Measurements from ENCODE around the gene SLC26A11.
"Not testable (repeated sequence)": the region's sequence is repeated elsewhere in the genome, so short reads cannot be mapped to it uniquely, and the experiment has no call there.

Gene SLC26A11

GRCh38 chr17:80267391-80267790 is 47.2 kb downstream of the SLC26A11 start:
- H3K4me1 Mint-ChIP-seq (ENCODE audit: low read depth in 2 of 2) = peaks cover 30 to 42% of the 10 kb centered on the region in 2 donors
- H3K4me3 Mint-ChIP-seq = peak overlapping the region in 1 of 2 donors; percentile 98
- no peak for DNase-seq
- H3K27me3 Mint-ChIP-seq = no peaks in the 10 kb centered on the region
- peak overlapping the region in 1 of 2 donors; percentile 80 for H3K27ac Mint-ChIP-seq
- H3K36me3 Mint-ChIP-seq (ENCODE audit: insufficient read depth) = peaks cover 35% of the 10 kb centered on the region
- no peaks in the 10 kb centered on the region for H3K9me3 Mint-ChIP-seq
- no peak for ATAC-seq (replicated peaks)

- H3K4me1 Mint-ChIP-seq (ENCODE audit: low read depth in 2 of 2) = peaks cover 30 to 36% of the 10 kb centered on the region in 2 donors
- no peak for ATAC-seq (replicated peaks)
These were observed 48.2 kb downstream of the SLC26A11 start for GRCh38 chr17:80268427-80268826.

GRCh38 chr17:80269405-80269807 is 49.2 kb downstream of the SLC26A11 start:
- no peak for ATAC-seq (replicated peaks)
- Mint-ChIP-seq H3K36me3 (ENCODE audit: insufficient read depth) (peaks cover 50% of the 10 kb centered on the region), H3K27ac (no peak overlapping the region), H3K27me3 (no peaks in the 10 kb centered on the region), H3K4me3 (no peak overlapping the region), H3K4me1 (ENCODE audit: low read depth in 2 of 2) (peaks cover 35 to 40% of the 10 kb centered on the region in 2 donors), H3K9me3 (no peaks in the 10 kb centered on the region)
- no peak for DNase-seq

More at GRCh38 chr17:80268427-80268826, 48.2 kb downstream of the SLC26A11 start:
- Mint-ChIP-seq H3K4me3 (no peak overlapping the region), H3K36me3 (ENCODE audit: insufficient read depth) (peaks cover 44% of the 10 kb centered on the region), H3K27ac (no peak overlapping the region), H3K27me3 (no peaks in the 10 kb centered on the region), H3K9me3 (no peaks in the 10 kb centered on the region)
- DNase-seq = no peak

- ATAC-seq (replicated peaks) = no peak
- Mint-ChIP-seq H3K4me1 (ENCODE audit: low read depth in 2 of 2) (peaks cover 33 to 37% of the 10 kb centered on the region in 2 donors), H3K36me3 (ENCODE audit: insufficient read depth) (peaks cover 49% of the 10 kb centered on the region), H3K27ac (no peak overlapping the region), H3K9me3 (no peaks in the 10 kb centered on the region), H3K27me3 (no peaks in the 10 kb centered on the region), H3K4me3 (no peak overlapping the region)
- DNase-seq = no peak
These were observed 49.9 kb downstream of the SLC26A11 start for GRCh38 chr17:80270104-80270503.

- peak overlapping the region; percentile 56 to 79 for H3K4me3 Mint-ChIP-seq
- H3K9me3 Mint-ChIP-seq = no peaks in the 10 kb centered on the region
- ATAC-seq (replicated peaks) = peak; percentile 59
- peaks cover 29 to 32% of the 10 kb centered on the region in 2 donors for H3K4me1 Mint-ChIP-seq (ENCODE audit: low read depth in 2 of 2)
- no peaks in the 10 kb centered on the region for H3K27me3 Mint-ChIP-seq
- peak in 1 of 3 experiments; percentile 22 for DNase-seq
- peaks cover 50% of the 10 kb centered on the region for H3K36me3 Mint-ChIP-seq (ENCODE audit: insufficient read depth)
- H3K27ac Mint-ChIP-seq = peak overlapping the region in 1 of 2 donors; percentile 88
These were observed 50.6 kb downstream of the SLC26A11 start for GRCh38 chr17:80270836-80271235.

- no peak for ATAC-seq (replicated peaks)
- Mint-ChIP-seq H3K27me3 (no peaks in the 10 kb centered on the region), H3K4me3 (peak overlapping the region; percentile 18 to 77), H3K4me1 (ENCODE audit: low read depth in 2 of 2) (peaks cover 32 to 33% of the 10 kb centered on the region in 2 donors), H3K27ac (peak overlapping the region in 1 of 2 donors; percentile 83), H3K9me3 (no peaks in the 10 kb centered on the region), H3K36me3 (ENCODE audit: insufficient read depth) (peaks cover 60% of the 10 kb centered on the region)
- no peak for DNase-seq
These were observed 52.1 kb downstream of the SLC26A11 start for GRCh38 chr17:80272366-80272765.

GRCh38 chr17:80274331-80274730 is 54.1 kb downstream of the SLC26A11 start:
- H3K4me1 Mint-ChIP-seq (ENCODE audit: low read depth in 2 of 2) = peaks cover 39 to 48% of the 10 kb centered on the region in 2 donors
- H3K27me3 Mint-ChIP-seq = no peaks in the 10 kb centered on the region
- H3K36me3 Mint-ChIP-seq (ENCODE audit: insufficient read depth) = peaks cover 77% of the 10 kb centered on the region

GRCh38 chr17:80274871-80275449 is 54.7 kb downstream of the SLC26A11 start:
- H3K27ac Mint-ChIP-seq = peak overlapping the region in 1 of 2 donors; percentile 95
- no peak for DNase-seq
- H3K4me1 Mint-ChIP-seq (ENCODE audit: low read depth in 2 of 2) = peaks cover 43 to 54% of the 10 kb centered on the region in 2 donors
- no peak for ATAC-seq (replicated peaks)
- no peak overlapping the region for H3K4me3 Mint-ChIP-seq
- H3K27me3 Mint-ChIP-seq = no peaks in the 10 kb centered on the region
- H3K9me3 Mint-ChIP-seq = no peaks in the 10 kb centered on the region
- peaks cover 83% of the 10 kb centered on the region for H3K36me3 Mint-ChIP-seq (ENCODE audit: insufficient read depth)

More at GRCh38 chr17:80274331-80274730, 54.1 kb downstream of the SLC26A11 start:
- DNase-seq (peak in 2 of 3 experiments; percentile 31 to 34), ATAC-seq (replicated peaks) (peak; percentile 75)
- Mint-ChIP-seq H3K27ac (peak overlapping the region; percentile 83 to 95), H3K4me3 (peak overlapping the region; percentile 77 to 80), H3K9me3 (no peaks in the 10 kb centered on the region)

GRCh38 chr17:80275857-80276256 is 55.6 kb downstream of the SLC26A11 start:
- Mint-ChIP-seq H3K4me1 (ENCODE audit: low read depth in 2 of 2) (peaks cover 43 to 49% of the 10 kb centered on the region in 2 donors), H3K36me3 (ENCODE audit: insufficient read depth) (peaks cover 88% of the 10 kb centered on the region), H3K27ac (peak overlapping the region in 1 of 2 donors; percentile 95)
- not testable (repeated sequence) for H3K27me3 Mint-ChIP-seq; H3K4me3 Mint-ChIP-seq; H3K9me3 Mint-ChIP-seq; ATAC-seq (replicated peaks); DNase-seq

GRCh38 chr17:80277751-80278671 is 57.8 kb downstream of the SLC26A11 start:
- ATAC-seq (replicated peaks) = no peak

GRCh38 chr17:80279895-80280294 is 59.7 kb downstream of the SLC26A11 start:
- H3K36me3 Mint-ChIP-seq (ENCODE audit: insufficient read depth) = peaks cover 85% of the 10 kb centered on the region
- H3K27me3 Mint-ChIP-seq = no peaks in the 10 kb centered on the region
- peaks cover 31 to 42% of the 10 kb centered on the region in 2 donors for H3K4me1 Mint-ChIP-seq (ENCODE audit: low read depth in 2 of 2)
- DNase-seq (no peak), ATAC-seq (replicated peaks) (no peak)
- no peak overlapping the region for H3K4me3 Mint-ChIP-seq
- peak overlapping the region in 1 of 2 donors; percentile 86 for H3K27ac Mint-ChIP-seq
- H3K9me3 Mint-ChIP-seq = no peaks in the 10 kb centered on the region

More at GRCh38 chr17:80277751-80278671, 57.8 kb downstream of the SLC26A11 start:
- Mint-ChIP-seq H3K36me3 (ENCODE audit: insufficient read depth) (peaks cover 91% of the 10 kb centered on the region), H3K27ac (peak overlapping the region; percentile 45 to 86), H3K4me1 (ENCODE audit: low read depth in 2 of 2) (peaks cover 38 to 44% of the 10 kb centered on the region in 2 donors), H3K4me3 (peak overlapping the region in 1 of 2 donors; percentile 17), H3K27me3 (no peaks in the 10 kb centered on the region), H3K9me3 (no peaks in the 10 kb centered on the region)
- DNase-seq = no peak

- Mint-ChIP-seq H3K36me3 (ENCODE audit: insufficient read depth) (peaks cover 71% of the 10 kb centered on the region), H3K4me1 (ENCODE audit: low read depth in 2 of 2) (peaks cover 24 to 42% of the 10 kb centered on the region in 2 donors), H3K27me3 (no peaks in the 10 kb centered on the region), H3K27ac (peak overlapping the region; percentile 56 to 86), H3K4me3 (no peak overlapping the region), H3K9me3 (no peaks in the 10 kb centered on the region)
- no peak for DNase-seq
- ATAC-seq (replicated peaks) = no peak
These were observed 61.3 kb downstream of the SLC26A11 start for GRCh38 chr17:80281516-80281915.

GRCh38 chr17:80283116-80283852 is 63.1 kb downstream of the SLC26A11 start:
- H3K27me3 Mint-ChIP-seq = no peaks in the 10 kb centered on the region
- peaks cover 65% of the 10 kb centered on the region for H3K36me3 Mint-ChIP-seq (ENCODE audit: insufficient read depth)
- no peak overlapping the region for H3K4me3 Mint-ChIP-seq
- H3K27ac Mint-ChIP-seq = peak overlapping the region in 1 of 2 donors; percentile 71
- ATAC-seq (replicated peaks) = no peak
- no peak for DNase-seq
- no peaks in the 10 kb centered on the region for H3K9me3 Mint-ChIP-seq
- H3K4me1 Mint-ChIP-seq (ENCODE audit: low read depth in 2 of 2) = peaks cover 13 to 31% of the 10 kb centered on the region in 2 donors
